SU-DHL-6 (cell line): ENCODE data around the gene FAIM2.

Experiments
- EZH2phosphoT487 ChIP-seq: fragments of 200-600 bp; sonication (generic), shearing (Covaris generic); conservative IDR thresholded peaks from 2 replicates; pipeline ENCODE4 v1.6.1; 2018; ENCODE audit warnings: mild to moderate bottlenecking, antibody characterized with exemption, low read length, moderate library complexity, mixed read lengths
- TF ChIP-seq, protein P1 (sequence below): fragments of 200-600 bp; sonication (generic); IDR thresholded peaks from one replicate; pipeline ENCODE4 v1.5.1; 2017; ENCODE audit warnings: antibody characterized with exemption, mild to moderate bottlenecking, low read length, moderate library complexity; ENCODE audit not compliant: insufficient read depth, poor library complexity, severe bottlenecking

GRCh38 chr12:49838973-49839633, 64.6 kb downstream of the FAIM2 start:
- TF ChIP-seq, protein P1, sequence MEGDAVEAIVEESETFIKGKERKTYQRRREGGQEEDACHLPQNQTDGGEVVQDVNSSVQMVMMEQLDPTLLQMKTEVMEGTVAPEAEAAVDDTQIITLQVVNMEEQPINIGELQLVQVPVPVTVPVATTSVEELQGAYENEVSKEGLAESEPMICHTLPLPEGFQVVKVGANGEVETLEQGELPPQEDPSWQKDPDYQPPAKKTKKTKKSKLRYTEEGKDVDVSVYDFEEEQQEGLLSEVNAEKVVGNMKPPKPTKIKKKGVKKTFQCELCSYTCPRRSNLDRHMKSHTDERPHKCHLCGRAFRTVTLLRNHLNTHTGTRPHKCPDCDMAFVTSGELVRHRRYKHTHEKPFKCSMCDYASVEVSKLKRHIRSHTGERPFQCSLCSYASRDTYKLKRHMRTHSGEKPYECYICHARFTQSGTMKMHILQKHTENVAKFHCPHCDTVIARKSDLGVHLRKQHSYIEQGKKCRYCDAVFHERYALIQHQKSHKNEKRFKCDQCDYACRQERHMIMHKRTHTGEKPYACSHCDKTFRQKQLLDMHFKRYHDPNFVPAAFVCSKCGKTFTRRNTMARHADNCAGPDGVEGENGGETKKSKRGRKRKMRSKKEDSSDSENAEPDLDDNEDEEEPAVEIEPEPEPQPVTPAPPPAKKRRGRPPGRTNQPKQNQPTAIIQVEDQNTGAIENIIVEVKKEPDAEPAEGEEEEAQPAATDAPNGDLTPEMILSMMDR: peak; percentile 75
- no peak for TF ChIP-seq EZH2phosphoT487
